HAP-1 (cell line): Measurements from ENCODE around the gene GNB3.

Experiments used
- DNase-seq, 2 experiments: peaks; one replicate each; pipeline ENCODE4 v3.0.0-alpha.2; 2016 to 2020; ENCODE audit warnings: low spot score in 2 of 2
- H3K27me3 ChIP-seq: fragments of 250-450 bp; sonication (Bioruptor Pico); 2 replicates; pipeline ENCODE4 v1.5.1; 2020; ENCODE audit warnings: low read depth, mild to moderate bottlenecking, moderate library complexity
- H3K36me3 ChIP-seq: fragments of 250-450 bp; sonication (Bioruptor Pico); replicated peaks from 2 replicates; pipeline ENCODE4 v1.5.1; 2020; ENCODE audit warnings: mild to moderate bottlenecking
- H3K4me1 ChIP-seq: fragments of 250-450 bp; sonication (Bioruptor Pico); 2 replicates; pipeline ENCODE4 v1.5.1; 2020; ENCODE audit warnings: mild to moderate bottlenecking
- H3K4me3 ChIP-seq: fragments of 250-450 bp; sonication (Bioruptor Pico); 2 replicates; pipeline ENCODE4 v1.5.1; 2020; ENCODE audit warnings: mild to moderate bottlenecking, moderate library complexity
- H3K9me3 ChIP-seq: fragments of 250-450 bp; sonication (Bioruptor Pico); 2 replicates; pipeline ENCODE4 v1.5.1; 2020; ENCODE audit warnings: mild to moderate bottlenecking, moderate library complexity
- in situ Hi-C: fragments of 300-500 bp; cut with MboI; formaldehyde crosslinking; loops from 3 replicates; pipeline ENCODE4 v1.14.3; 2020; ENCODE audit warnings: low sequenced_read_pairs, inconsistent platforms, mixed read lengths

GNB3 gene

GRCh38 chr12:6818645-6819044, 22.1 kb upstream of the GNB3 start:
- no peak overlapping the region for H3K4me3 ChIP-seq
- H3K27me3 ChIP-seq: peaks cover 4% of the 10 kb centered on the region; the same call in 1 of the 2 replicates
- DNase-seq: no peak
- H3K36me3 ChIP-seq: no peaks in the 10 kb centered on the region
- in situ Hi-C loops: no loop called here
- peaks cover 12% of the 10 kb centered on the region for H3K4me1 ChIP-seq
- H3K9me3 ChIP-seq: no peaks in the 10 kb centered on the region

- H3K36me3 ChIP-seq: no peaks in the 10 kb centered on the region
- H3K4me3 ChIP-seq: no peak overlapping the region
- H3K9me3 ChIP-seq: no peaks in the 10 kb centered on the region
- in situ Hi-C loops: no loop called here
- H3K4me1 ChIP-seq: peaks cover 12% of the 10 kb centered on the region
- no peaks in the 10 kb centered on the region; the same call in 1 of the 2 replicates for H3K27me3 ChIP-seq
- no peak for DNase-seq
These were observed 21.4 kb upstream of the GNB3 start for GRCh38 chr12:6819106-6820030.

- Histone ChIP-seq H3K27me3 (no peaks in the 10 kb centered on the region), H3K9me3 (no peaks in the 10 kb centered on the region), H3K4me1 (peaks cover 12% of the 10 kb centered on the region), H3K36me3 (no peaks in the 10 kb centered on the region), H3K4me3 (no peak overlapping the region)
- in situ Hi-C loops: no loop called here
- no peak for DNase-seq
These were observed 20.6 kb upstream of the GNB3 start for GRCh38 chr12:6820166-6820565.

GRCh38 chr12:6821591-6822425, 18.9 kb upstream of the GNB3 start, which contains the start of gene GPR162:
Gene GPR162, plus strand, starts transcription at chr12:6821821. Its CDS starts 2,078 bp downstream, at chr12:6823899.
- peaks cover 12% of the 10 kb centered on the region for H3K4me1 ChIP-seq
- H3K27me3 ChIP-seq: no peaks in the 10 kb centered on the region
- H3K9me3 ChIP-seq: no peaks in the 10 kb centered on the region
- no peaks in the 10 kb centered on the region for H3K36me3 ChIP-seq
- peak within 1 kb of the TSS; percentile 33 for H3K4me3 ChIP-seq
- DNase-seq: peak; percentile 50 to 85
- in situ Hi-C loops: no loop called here

GRCh38 chr12:6822426-6823135, 18.1 kb upstream of the GNB3 start:
- Histone ChIP-seq H3K9me3 (no peaks in the 10 kb centered on the region), H3K27me3 (no peaks in the 10 kb centered on the region), H3K4me1 (peaks cover 17% of the 10 kb centered on the region), H3K4me3 (peak overlapping the region; percentile 33), H3K36me3 (no peaks in the 10 kb centered on the region)
- DNase-seq: no peak
- in situ Hi-C loops: no loop called here

GRCh38 chr12:6823182-6824084, 17.3 kb upstream of the GNB3 start:
- H3K4me1 ChIP-seq: peaks cover 17% of the 10 kb centered on the region
- no peak overlapping the region for H3K4me3 ChIP-seq
- in situ Hi-C loops: no loop called here
- DNase-seq: no peak
- H3K36me3 ChIP-seq: no peaks in the 10 kb centered on the region
- no peaks in the 10 kb centered on the region for H3K27me3 ChIP-seq
- H3K9me3 ChIP-seq: no peaks in the 10 kb centered on the region

- in situ Hi-C loops: no loop called here
- Histone ChIP-seq H3K4me1 (peaks cover 17% of the 10 kb centered on the region), H3K27me3 (no peaks in the 10 kb centered on the region), H3K36me3 (peaks cover 3% of the 10 kb centered on the region), H3K4me3 (no peak overlapping the region), H3K9me3 (no peaks in the 10 kb centered on the region)
- no peak for DNase-seq
These were observed 16.5 kb upstream of the GNB3 start for GRCh38 chr12:6824085-6824775.

GRCh38 chr12:6824901-6825381, 15.8 kb upstream of the GNB3 start:
- Histone ChIP-seq H3K27me3 (no peaks in the 10 kb centered on the region), H3K36me3 (peaks cover 9% of the 10 kb centered on the region), H3K4me1 (peaks cover 21% of the 10 kb centered on the region), H3K9me3 (no peaks in the 10 kb centered on the region), H3K4me3 (no peak overlapping the region)
- DNase-seq: no peak
- in situ Hi-C loops: loop anchor here (5.0 kb wide), 1 partner anchor 73 kb away; the partner anchor contains the start of gene MLF2

- Histone ChIP-seq H3K4me1 (peaks cover 24% of the 10 kb centered on the region), H3K9me3 (no peaks in the 10 kb centered on the region), H3K36me3 (peaks cover 15% of the 10 kb centered on the region), H3K4me3 (no peak overlapping the region), H3K27me3 (no peaks in the 10 kb centered on the region)
- DNase-seq: peak; percentile 70 to 92
- in situ Hi-C loops: loop anchor here (5.0 kb wide), 1 partner anchor 73 kb away; the partner anchor contains the start of gene MLF2
These were observed 15.2 kb upstream of the GNB3 start for GRCh38 chr12:6825398-6826124.

- DNase-seq: no peak
- H3K27me3 ChIP-seq: no peaks in the 10 kb centered on the region
- peaks cover 20% of the 10 kb centered on the region for H3K4me1 ChIP-seq
- in situ Hi-C loops: loop anchor here (5.0 kb wide), 1 partner anchor 74 kb away; the partner anchor contains the start of gene MLF2
- H3K9me3 ChIP-seq: no peaks in the 10 kb centered on the region
- H3K4me3 ChIP-seq: no peak overlapping the region
- peaks cover 22% of the 10 kb centered on the region for H3K36me3 ChIP-seq
These were observed 14.5 kb upstream of the GNB3 start for GRCh38 chr12:6826125-6826733.

- no peak overlapping the region for H3K4me3 ChIP-seq
- peaks cover 18% of the 10 kb centered on the region for H3K4me1 ChIP-seq
- H3K9me3 ChIP-seq: no peaks in the 10 kb centered on the region
- DNase-seq: no peak
- no peaks in the 10 kb centered on the region for H3K27me3 ChIP-seq
- H3K36me3 ChIP-seq: peaks cover 28% of the 10 kb centered on the region
- in situ Hi-C loops: loop anchor here (5.0 kb wide), 1 partner anchor 75 kb away; the partner anchor contains the start of gene MLF2
These were observed 13.8 kb upstream of the GNB3 start for GRCh38 chr12:6826734-6827436.
